TTC549 (cell line): Measurements from ENCODE around the gene CENPB.
"Not testable (repeated sequence)": the region's sequence is repeated elsewhere in the genome, so short reads cannot be mapped to it uniquely, and the experiment has no call there.

Source experiments
- FAIRE-seq: peaks from 2 replicates; lab custom pipeline; 2012; peaks lifted over from hg19 to GRCh38; lab: Jason Lieb, UNC

Gene CENPB

DNA sequence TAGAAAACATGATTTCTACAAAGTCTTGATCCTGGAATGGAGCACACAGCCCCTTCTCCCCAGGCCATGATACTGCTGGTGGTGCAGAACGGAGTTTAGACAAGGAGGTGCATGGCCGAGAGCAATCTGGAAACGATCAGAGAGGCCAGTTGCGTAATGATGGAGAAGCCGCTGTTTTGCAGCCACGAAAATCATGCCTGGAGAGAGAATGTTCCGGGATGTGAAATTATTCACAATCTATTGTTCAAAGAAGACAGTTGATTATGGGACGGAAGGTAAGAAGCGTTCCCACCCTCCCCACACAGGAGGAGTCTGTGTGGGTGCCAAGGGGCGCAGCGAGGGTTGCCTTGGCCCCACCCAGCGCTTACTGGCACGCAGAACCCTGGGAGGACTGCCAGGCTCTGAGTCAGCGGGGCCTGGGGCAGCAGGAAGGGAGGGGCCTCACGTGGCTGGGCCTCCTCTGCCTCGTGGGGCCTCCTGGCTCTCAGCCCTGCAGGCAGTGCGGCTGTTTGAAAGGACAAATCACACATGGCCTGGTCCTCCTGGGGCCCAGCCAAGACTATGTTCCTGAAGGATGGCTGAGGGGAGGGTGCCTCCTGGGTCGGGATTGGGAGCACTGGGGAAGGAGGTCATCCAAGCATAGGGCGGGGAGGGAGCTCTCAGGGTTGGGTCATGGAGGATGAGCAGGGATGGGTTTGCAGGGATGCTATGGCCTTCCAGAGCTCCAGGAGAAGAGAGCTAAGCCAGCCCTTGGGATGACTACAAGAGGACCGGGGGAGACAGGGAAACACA is 25.1 kb upstream of the CENPB start:
- peak; percentile 77 for FAIRE-seq

DNA sequence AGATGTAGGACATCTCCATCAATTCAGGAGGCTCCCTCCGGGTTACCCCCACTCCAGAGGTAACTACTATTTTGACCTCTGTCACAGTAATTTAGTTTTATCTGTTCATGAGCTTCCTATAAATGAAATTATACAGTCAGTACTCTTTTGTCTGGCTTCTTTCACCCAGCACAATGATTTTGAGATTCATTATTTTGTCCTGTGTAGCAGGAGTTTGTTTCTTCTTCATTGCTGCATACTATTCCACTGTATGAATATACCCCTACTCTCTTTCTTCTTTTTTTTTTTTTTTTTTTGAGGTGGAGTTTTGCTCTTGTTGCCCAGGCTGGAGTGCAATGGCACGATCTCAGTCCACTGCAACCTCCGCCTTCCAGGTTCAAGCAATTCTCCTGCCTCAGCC is 22.0 kb upstream of the CENPB start:
- no peak for FAIRE-seq

GRCh38 chr20:3804781-3805180 is 18.2 kb upstream of the CENPB start:
- no peak for FAIRE-seq

DNA sequence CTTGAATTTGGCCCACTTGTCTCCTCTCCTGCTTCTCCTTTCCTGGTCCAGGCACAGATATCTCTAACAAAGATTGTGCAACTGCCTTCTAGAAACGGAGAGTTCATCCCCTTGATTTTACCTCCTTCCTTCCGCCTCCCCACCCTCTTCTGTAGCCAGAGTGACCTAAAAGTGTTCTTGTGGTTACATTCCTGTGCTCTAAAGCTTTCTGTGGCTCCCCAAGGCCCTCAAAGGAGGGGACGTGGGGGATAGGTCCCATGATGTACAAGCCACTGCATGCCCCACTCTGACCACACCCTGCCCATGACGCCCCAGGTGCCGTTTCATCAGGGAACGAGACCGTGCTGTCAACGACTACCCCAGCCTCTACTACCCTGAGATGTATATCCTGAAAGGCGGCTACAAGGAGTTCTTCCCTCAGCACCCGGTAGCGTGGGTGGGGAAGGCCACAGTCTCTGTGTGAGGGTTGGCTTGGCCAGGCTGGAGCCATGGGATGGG is 17.8 kb upstream of the CENPB start:
- no peak for FAIRE-seq

DNA sequence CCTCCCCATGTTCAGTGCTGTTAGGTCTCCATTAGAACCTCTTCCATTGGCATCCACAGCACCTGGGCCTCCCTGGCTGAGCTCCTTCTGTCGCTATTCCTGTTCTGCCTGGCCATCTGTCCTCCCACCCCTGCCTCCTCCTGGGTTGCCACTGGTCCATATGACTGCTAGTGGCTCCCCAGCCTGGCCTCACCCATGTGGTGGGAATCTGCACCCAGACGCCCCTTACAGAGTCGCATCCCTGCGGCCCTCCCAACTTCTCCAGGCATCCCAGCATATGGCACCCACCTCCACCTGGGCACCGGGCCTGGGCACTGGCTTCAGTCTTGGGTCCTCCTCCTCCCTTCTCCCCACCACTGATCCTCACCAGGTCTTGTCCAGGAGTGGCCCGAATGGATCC is 17.3 kb upstream of the CENPB start:
- no peak for FAIRE-seq

DNA sequence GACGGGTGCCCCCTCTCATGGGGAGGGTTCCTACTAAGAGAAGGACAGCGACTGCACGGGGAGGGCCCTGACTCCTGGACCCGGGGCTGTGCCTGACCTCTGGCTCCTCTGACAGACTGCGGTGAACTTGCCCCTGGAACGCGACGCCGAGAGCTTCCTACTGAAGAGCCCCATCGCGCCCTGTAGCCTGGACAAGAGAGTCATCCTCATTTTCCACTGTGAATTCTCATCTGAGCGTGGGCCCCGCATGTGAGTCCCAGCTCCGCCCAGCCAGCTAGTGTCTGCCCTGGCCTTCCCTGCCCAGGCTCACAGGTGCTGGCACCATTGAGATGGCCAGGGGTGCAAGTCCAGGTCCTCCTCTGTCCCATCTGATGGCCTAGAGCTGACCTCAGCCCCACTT is 16.7 kb upstream of the CENPB start:
- FAIRE-seq, result no peak

DNA sequence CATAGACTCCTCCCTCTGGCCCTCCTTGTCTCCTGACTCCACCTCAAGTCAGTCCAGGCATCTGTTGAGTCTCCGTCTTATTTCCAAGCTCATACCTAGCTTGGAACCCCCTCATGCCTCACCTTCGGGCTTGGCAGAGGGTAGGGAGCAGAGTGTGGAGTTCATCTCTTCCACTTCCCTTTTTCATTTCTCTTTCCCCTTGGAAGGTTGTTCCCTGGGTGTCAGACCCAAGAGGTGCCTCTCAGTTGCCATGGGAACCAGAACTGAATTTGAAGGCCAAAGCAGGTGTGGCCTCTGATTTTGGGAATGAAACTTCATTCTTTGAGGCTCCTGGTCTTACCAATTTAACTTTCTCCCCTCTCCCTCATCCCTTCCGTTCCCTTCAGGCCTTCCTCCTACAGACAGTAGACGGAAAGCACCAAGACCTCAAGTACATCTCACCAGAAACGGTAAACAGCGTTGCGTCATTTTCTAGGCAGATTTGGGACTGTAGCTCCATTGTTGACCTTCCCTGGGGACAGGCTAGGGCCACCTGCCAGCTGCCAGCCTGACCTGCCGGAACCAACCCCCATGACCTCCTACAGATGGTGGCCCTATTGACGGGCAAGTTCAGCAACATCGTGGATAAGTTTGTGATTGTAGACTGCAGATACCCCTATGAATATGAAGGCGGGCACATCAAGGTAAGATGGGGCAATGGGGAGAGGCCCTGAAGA is 16.1 kb upstream of the CENPB start:
- no peak for FAIRE-seq

DNA sequence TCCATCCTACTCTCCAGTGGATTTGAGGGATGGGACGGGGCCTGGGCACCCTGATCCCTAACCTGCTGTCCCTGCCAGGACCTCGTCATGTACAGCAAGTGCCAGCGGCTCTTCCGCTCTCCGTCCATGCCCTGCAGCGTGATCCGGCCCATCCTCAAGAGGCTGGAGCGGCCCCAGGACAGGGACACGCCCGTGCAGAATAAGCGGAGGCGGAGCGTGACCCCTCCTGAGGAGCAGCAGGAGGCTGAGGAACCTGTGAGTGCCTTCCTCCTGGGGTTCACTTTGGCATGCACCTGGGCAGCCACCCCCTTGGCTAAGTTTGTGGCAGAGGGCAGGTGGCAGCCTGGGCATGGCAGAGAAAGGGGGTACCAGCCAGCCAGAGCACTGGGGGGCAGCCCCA is 15.3 kb upstream of the CENPB start:
- FAIRE-seq, result no peak

- FAIRE-seq, result no peak
Observed at GRCh38 chr20:3801299-3801698, 14.8 kb upstream of the CENPB start.

DNA sequence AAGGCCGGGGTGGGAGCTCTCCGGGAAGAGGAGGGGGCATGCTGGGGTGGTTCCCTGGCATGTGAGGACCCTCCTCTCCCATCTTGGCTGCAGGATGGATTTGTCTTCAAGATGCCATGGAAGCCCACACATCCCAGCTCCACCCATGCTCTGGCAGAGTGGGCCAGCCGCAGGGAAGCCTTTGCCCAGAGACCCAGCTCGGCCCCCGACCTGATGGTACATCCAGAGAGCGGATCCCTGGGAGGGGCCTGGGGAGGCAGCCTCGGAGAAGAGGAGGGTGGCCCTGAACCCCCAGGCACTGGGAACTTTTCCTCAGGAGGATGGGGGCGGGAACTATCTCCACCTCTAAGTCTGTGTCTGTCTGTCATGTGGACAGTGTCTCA is 14.3 kb upstream of the CENPB start:
- FAIRE-seq, result no peak

DNA sequence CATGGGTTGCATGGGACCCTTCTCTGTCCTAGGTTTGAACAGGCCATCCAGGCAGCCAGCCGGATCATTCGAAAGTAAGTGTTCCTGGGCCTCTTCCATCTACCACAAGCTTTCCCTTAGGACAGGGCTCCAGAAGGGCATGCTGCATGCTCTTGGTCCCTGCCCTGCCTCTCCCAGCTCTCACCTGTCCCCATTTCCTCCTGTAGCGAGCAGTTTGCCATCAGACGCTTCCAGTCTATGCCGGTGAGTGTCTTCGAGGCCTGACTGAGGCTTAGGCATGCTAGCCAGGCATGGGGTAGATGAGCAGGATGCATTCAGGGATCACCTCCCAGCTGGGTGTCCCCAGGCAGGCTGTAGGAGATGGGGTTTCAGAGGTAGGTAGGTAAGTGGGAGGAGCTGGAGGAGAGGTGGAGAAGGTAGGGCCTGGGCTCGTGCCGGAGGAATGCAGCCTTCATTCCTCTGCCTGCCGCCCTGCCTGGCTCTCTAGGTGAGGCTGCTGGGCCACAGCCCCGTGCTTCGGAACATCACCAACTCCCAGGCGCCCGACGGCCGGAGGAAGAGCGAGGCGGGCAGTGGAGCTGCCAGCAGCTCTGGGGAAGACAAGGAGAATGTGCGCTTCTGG is 13.8 kb upstream of the CENPB start:
- FAIRE-seq, result no peak

DNA sequence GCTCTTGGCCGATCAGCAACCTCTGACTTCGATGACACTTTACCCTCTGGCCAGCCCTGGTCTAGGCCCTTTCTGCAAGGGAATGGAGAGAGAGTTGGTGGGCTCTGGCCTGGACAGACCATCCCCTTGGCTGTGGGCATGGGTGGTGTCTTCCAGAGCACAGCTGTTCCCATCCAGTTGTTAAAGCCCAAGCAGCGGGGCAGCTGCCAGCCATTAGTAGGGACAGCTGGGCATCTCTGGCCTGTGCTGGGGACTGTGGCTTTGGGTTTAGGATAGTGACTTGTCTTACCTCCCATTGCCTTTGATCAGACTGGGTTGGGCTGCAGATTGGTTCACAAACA is 12.3 kb upstream of the CENPB start:
- no peak for FAIRE-seq

GRCh38 chr20:3798373-3798768 is 11.8 kb upstream of the CENPB start:
- no peak for FAIRE-seq

DNA sequence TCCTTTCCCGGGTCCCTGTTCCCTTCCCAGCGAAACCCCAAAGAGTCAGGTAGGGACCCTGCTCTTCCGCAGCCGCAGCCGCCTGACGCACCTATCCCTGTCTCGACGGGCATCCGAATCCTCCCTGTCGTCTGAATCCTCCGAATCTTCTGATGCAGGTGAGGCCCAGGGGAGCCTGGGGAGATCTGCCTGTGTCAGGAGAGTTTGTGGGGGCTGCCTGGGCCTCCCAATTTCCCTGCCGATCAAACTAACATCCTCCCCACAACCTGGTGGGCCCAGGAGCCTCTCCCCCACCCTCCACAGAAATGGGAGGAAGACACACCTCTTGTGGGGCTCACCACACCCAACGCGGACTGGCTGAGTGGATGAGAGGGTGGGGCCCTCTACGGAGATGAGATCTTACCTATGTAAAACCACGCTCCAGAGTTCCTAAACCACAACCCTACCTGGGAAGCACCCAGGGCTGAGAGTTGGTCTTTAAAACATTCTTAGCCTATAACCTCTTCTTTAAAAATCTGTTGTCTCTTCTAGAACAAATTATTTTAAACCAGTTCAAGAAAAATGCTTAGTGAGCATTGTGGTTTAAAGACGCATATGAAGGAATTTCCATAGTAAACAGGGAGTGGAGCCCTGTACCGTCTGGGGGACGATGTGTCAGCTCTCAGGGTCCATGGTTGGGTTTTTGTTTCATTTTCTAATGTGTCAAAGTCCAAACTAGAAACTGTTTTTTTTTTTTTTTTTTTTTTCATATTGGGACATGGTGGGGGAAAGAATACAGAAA is 11.2 kb upstream of the CENPB start:
- FAIRE-seq, result no peak

- FAIRE-seq, result no peak
Observed at GRCh38 chr20:3797226-3797545, 10.6 kb upstream of the CENPB start.

DNA sequence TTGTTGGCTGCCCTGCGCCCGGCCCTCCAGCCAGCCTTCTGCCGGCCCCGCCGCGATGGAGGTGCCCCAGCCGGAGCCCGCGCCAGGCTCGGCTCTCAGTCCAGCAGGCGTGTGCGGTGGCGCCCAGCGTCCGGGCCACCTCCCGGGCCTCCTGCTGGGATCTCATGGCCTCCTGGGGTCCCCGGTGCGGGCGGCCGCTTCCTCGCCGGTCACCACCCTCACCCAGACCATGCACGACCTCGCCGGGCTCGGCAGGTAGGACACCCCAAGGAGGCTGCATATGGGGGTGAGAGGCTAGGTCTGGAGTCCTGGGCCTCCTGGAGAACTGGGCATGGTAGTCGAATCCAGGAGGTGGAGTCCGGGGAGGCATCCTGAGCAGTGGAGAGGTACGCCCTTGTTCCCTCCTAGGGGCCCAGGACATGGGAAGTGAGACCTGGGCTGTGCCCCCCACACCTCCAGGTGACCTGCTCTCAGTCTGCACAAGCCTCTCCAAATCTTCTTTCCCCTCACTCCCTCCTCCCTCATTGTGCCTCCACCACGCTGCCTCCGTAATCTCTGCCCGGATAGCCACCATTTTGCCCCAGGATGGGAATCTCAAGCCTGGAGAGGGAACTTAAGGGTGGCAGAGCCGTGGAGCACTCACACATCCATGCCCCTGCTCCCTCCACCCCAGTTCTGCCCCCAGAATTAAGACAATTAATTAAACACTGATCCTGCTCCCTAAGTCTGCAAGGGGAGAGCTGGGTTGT is 10.1 kb upstream of the CENPB start:
- FAIRE-seq, result no peak

DNA sequence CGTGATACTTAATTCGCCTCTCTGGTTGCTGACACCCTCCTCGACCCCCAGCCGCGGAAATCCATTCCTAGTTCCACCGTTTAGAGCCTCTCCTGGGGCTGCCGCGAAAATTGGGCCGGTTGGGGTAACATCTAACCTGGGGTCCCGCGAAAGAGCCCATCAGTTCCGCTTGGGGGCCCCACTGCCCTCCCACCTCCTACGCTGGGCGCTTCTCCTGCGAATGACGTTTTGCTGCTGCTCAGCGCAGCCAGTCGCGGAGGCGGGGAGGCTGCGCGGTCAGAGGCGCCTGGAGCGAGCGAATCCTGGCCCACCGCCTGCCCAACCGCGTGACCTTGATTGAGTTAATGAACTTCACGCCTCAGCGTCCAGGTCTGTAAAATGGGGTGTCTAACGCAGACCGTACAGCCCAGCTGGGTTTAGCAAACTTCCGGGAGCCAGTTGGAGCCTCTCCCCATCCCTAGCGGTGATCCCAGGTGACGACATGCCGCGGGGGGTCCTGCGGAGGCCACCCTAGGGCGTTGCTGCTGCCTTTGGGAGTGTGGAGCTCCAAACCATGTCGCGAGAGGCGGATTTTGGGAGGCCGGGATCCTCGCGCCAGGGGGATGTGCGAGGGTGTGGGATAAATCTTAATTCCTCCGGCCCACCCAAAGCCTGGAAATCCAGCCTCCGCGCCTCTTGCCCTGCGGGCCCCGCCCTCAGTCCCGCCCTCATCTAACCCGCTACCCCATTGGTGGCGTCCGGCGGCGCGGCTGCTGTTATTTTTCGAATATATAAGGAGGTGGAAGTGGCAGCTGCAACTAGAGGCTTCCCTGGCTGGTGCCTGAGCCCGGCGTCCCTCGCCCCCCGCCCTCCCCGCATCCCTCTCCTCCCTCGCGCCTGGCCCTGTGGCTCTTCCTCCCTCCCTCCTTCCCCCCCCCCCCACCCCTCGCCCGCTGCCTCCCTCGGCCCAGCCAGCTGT is 9.2 kb upstream of the CENPB start, which contains the start of gene CDC25B:
Gene CDC25B (plus strand): TSS at position 800 of the 958 bp plus-strand sequence. CDS start 222 bp downstream, outside the sequence.
- peak; percentile 28 for FAIRE-seq

DNA sequence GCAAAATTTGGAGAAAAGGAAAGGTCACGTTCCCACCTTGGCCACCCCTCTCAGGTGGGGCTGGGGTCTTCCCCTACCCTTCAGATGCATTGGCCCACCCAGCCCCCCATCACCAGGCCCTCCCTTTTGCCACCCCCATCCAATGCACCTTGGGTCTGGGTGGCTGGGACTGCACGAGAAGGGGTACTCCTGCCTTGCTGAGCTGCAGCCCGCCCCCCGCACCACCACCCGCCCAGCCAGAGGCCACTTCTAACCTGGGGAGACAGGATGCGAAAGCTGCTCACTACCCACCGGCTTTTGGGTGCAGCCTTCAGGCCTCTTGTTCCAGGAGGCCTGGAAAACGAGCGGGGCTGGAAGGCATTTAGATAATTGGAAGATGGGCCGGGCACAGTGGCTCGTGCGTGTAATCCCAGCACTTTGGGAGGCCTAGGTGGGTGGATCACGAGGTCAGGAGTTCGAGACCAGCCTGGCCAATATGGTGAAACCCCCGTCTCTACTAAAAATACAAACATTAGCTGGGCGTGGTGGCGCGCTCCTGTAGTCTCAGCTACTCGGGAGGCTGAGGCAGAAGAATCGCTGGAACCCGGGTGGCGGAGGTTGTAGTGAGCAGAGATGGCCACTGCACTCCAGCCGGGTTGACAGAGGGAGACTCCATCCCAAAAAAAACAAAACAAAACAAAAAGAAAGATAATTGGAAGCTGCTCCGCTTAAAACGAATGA is 8.3 kb upstream of the CENPB start:
- no peak for FAIRE-seq

DNA sequence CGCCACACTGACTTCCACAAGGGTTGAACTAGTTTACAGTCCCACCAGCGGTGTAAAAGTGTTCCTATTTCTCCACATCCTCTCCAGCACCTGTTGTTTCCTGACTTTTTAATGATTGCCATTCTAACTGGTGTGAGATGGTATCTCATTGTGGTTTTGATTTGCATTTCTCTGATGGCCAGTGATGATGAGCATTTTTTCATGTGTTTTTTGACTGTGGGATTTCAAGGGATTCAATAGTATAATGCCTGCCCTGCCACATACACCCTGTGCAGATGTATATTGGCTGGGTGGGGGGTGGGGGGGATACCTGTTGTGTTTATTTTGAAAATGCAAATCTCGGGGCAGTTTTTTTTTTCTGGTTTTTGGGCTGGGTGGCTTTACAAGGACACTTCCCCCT is 7.6 kb upstream of the CENPB start:
- FAIRE-seq, result not testable (repeated sequence)

- not testable (repeated sequence) for FAIRE-seq
Observed at GRCh38 chr20:3789201-3789600, 2.7 kb upstream of the CENPB start.
